GM18907 (cell line): ENCODE measurements around the gene BICC1.

Source experiments
- ATAC-seq: cut with Tn5 transposase; IDR thresholded peaks from one replicate; pipeline ENCODE4 v1.9.1; 2021; ENCODE audit warnings: mild to moderate bottlenecking, moderate library complexity; ENCODE audit not compliant: unreplicated experiment

The BICC1 gene

GRCh38 chr10:58773944-58774343 lies 261.3 kb downstream of the BICC1 start:
- no peak for ATAC-seq

- ATAC-seq, result no peak
Observed at GRCh38 chr10:58775960-58776567, 263.4 kb downstream of the BICC1 start.

- no peak for ATAC-seq
Observed at GRCh38 chr10:58776568-58777318, 264.1 kb downstream of the BICC1 start.

GRCh38 chr10:58778966-58779365 lies 266.3 kb downstream of the BICC1 start:
- no peak for ATAC-seq

GRCh38 chr10:58779594-58779993 lies 266.9 kb downstream of the BICC1 start:
- ATAC-seq, result no peak

- no peak for ATAC-seq
Observed at GRCh38 chr10:58780476-58780875, 267.8 kb downstream of the BICC1 start.

- ATAC-seq, result peak; percentile 76
Observed at GRCh38 chr10:58781873-58782488, 269.3 kb downstream of the BICC1 start.

GRCh38 chr10:58782876-58783851 lies 270.5 kb downstream of the BICC1 start:
- ATAC-seq, result no peak

- ATAC-seq, result no peak
Observed at GRCh38 chr10:58784361-58784760, 271.7 kb downstream of the BICC1 start.

- no peak for ATAC-seq
Observed at GRCh38 chr10:58785354-58785753, 272.7 kb downstream of the BICC1 start.

- ATAC-seq, result no peak
Observed at GRCh38 chr10:58791137-58791536, 278.5 kb downstream of the BICC1 start.

- ATAC-seq, result no peak
Observed at GRCh38 chr10:58795560-58795959, 282.9 kb downstream of the BICC1 start.

- ATAC-seq, result no peak
Observed at GRCh38 chr10:58796242-58796641, 283.6 kb downstream of the BICC1 start.

- no peak for ATAC-seq
Observed at GRCh38 chr10:58796824-58797223, 284.2 kb downstream of the BICC1 start.

- no peak for ATAC-seq
Observed at GRCh38 chr10:58797356-58797755, 284.7 kb downstream of the BICC1 start.

- no peak for ATAC-seq
Observed at GRCh38 chr10:58802047-58802446, 289.4 kb downstream of the BICC1 start.

- no peak for ATAC-seq
Observed at GRCh38 chr10:58806323-58806722, 293.7 kb downstream of the BICC1 start.

GRCh38 chr10:58806970-58807628 lies 294.4 kb downstream of the BICC1 start:
- ATAC-seq, result no peak

GRCh38 chr10:58807629-58808022 lies 295.0 kb downstream of the BICC1 start:
- no peak for ATAC-seq

- no peak for ATAC-seq
Observed at GRCh38 chr10:58810751-58811150, 298.1 kb downstream of the BICC1 start.
